HCT116 (cell line): ENCODE measurements around the gene UBXN11. TPM values are rescaled to one million over a fixed set of nuclear protein-coding genes. Genes with fewer than 3 reads are reported as not detected.
A peak's percentile ranks its signal among the peaks of the same experiment; 100 is the strongest.

Source experiments
- ATAC-seq: fragments of 200-7000 bp; cut with Tn5 transposase; 2 replicates; pipeline ENCODE4 v1.9.1; 2020; ENCODE audit warnings: mild to moderate bottlenecking, moderate library complexity
- BruUV-seq: library from RNA; stranded (reverse); fragments of 400-500 nt; replicated peaks from 2 replicates; lab custom pipeline; 2021; lab: Mats Ljungman, UMichigan
- CTCF ChIA-PET: fragments of 300-600 bp; sonication (Branson Sonifier 250); formaldehyde crosslinking; loops from one replicate; lab custom pipeline; 2021; ENCODE audit warnings: antibody characterized with exemption; lab: Charles Lee
- POLR2A ChIA-PET: fragments of 300-600, 350-600 bp; sonication (Branson Sonifier 250); formaldehyde crosslinking; loops from one replicate; lab custom pipeline; 2021; ENCODE audit warnings: antibody characterized with exemption; lab: Charles Lee
- RAD21 ChIA-PET, 2 experiments: fragments of 300-600 bp; sonication (Branson Sonifier 250); formaldehyde crosslinking; loops; one replicate each; lab custom pipeline; 2023; ENCODE audit warnings: low total read pairs in 2 of 2; ENCODE audit not compliant: uncharacterized antibody in 2 of 2, unreplicated experiment in 2 of 2, low non-redundant PET in 1 of 2; lab: Charles Lee
- DNase-seq: peaks from one replicate; pipeline ENCODE4 v3.0.0-alpha.2; 2010; ENCODE audit warnings: low read depth, low spot score
- H2AFZ ChIP-seq: fragments of 200-600 bp; shearing (Covaris generic), sonication (generic); 2 replicates; pipeline ENCODE4 v1.6.1; 2017; ENCODE audit warnings: low read depth, mixed run types, mixed read lengths, antibody characterized with exemption, low read length; ENCODE audit not compliant: poor library complexity, severe bottlenecking
- H3K27ac ChIP-seq: 2 replicates; pipeline ENCODE4 v1.5.1; 2012; ENCODE audit warnings: low read depth, low read length
- H3K27me3 ChIP-seq: fragments of 200-600 bp; sonication (generic); 2 replicates; pipeline ENCODE4 v1.6.1; 2016; ENCODE audit warnings: mixed run types, low read length, mixed read lengths; ENCODE audit not compliant: insufficient read depth
- H3K36me3 ChIP-seq, 2 experiments: fragments of 200-500 bp in 1 of 2; fragments of 200-600 bp in 1 of 2; sonication (Bioruptor generic) in 1 of 2; sonication (generic) in 1 of 2; 2 replicates each; pipeline versions ENCODE4 v1.5.1 to v1.6.1; 2014 to 2016; ENCODE audit warnings: low read length in 2 of 2, inconsistent platforms in 1 of 2, mixed read lengths in 1 of 2, mixed run types in 1 of 2; ENCODE audit not compliant: insufficient read depth in 2 of 2, control insufficient read depth in 1 of 2
- H3K4me1 ChIP-seq, 2 experiments: fragments of 200-600 bp in 1 of 2; sonication (generic) in 1 of 2; 2 replicates each; pipeline versions ENCODE4 v1.5.1 to v1.6.1; 2012 to 2017; ENCODE audit warnings: low read length in 2 of 2, inconsistent platforms in 1 of 2, mild to moderate bottlenecking in 1 of 2, mixed read lengths in 1 of 2, mixed run types in 1 of 2, moderate library complexity in 1 of 2; ENCODE audit not compliant: insufficient read depth in 2 of 2, control insufficient read depth in 1 of 2
- H3K4me2 ChIP-seq: fragments of 200-600 bp; sonication (generic); 2 replicates; pipeline ENCODE4 v1.6.1; 2017; ENCODE audit warnings: mixed run types, low read length, mixed read lengths
- H3K4me3 ChIP-seq, 2 experiments: fragments of 200-600 bp in 1 of 2; sonication (generic) in 1 of 2; replicated peaks in 1 of 2; 2 replicates each; pipeline ENCODE4 v1.5.1; 2011 to 2016; ENCODE audit warnings: low read length in 2 of 2, control low read depth in 1 of 2, low read depth in 1 of 2, mild to moderate bottlenecking in 1 of 2, mixed read lengths in 1 of 2, mixed run types in 1 of 2
- H3K79me2 ChIP-seq: fragments of 200-600 bp; sonication (generic); 2 replicates; pipeline ENCODE4 v1.6.1; 2017; ENCODE audit warnings: mild to moderate bottlenecking, mixed run types, low read length, moderate library complexity, mixed read lengths; ENCODE audit not compliant: insufficient read depth
- H3K9ac ChIP-seq: fragments of 200-600 bp; sonication (generic); 2 replicates; pipeline ENCODE4 v1.6.1; 2016; ENCODE audit warnings: low read length, mixed read lengths
- H3K9me2 ChIP-seq: fragments of 200-600 bp; sonication (generic), shearing (Covaris generic); 2 replicates; pipeline ENCODE4 v1.6.1; 2017; ENCODE audit warnings: mixed run types, mild to moderate bottlenecking, moderate library complexity; ENCODE audit not compliant: insufficient read depth
- H3K9me3 ChIP-seq, 2 experiments: fragments of 200-500 bp in 1 of 2; fragments of 200-600 bp in 1 of 2; sonication (Bioruptor generic) in 1 of 2; sonication (generic) in 1 of 2; 2 replicates each; pipeline ENCODE4 v1.6.1; 2014 to 2017; ENCODE audit warnings: low read length in 2 of 2, mixed read lengths in 2 of 2, inconsistent platforms in 1 of 2, low read depth in 1 of 2, mild to moderate bottlenecking in 1 of 2, mixed run types in 1 of 2, moderate library complexity in 1 of 2; ENCODE audit not compliant: control insufficient read depth in 1 of 2, insufficient read depth in 1 of 2
- H4K20me1 ChIP-seq: fragments of 200-600 bp; sonication (generic), shearing (Covaris generic); 2 replicates; pipeline ENCODE4 v1.6.1; 2017; ENCODE audit warnings: mixed run types, mild to moderate bottlenecking, moderate library complexity; ENCODE audit not compliant: insufficient read depth
- ATF3 ChIP-seq: IDR thresholded peaks from 2 replicates; pipeline ENCODE4 v1.6.1; 2012
- CBX3 ChIP-seq: IDR thresholded peaks from 2 replicates; pipeline ENCODE4 v1.6.1; 2012; ENCODE audit warnings: low read depth
- CEBPB ChIP-seq: IDR thresholded peaks from 2 replicates; pipeline ENCODE4 v1.6.1; 2012; ENCODE audit warnings: low read depth
- CTCF ChIP-seq, 3 experiments: fragments of 200-600 bp in 1 of 3; sonication (generic) in 1 of 3; IDR thresholded peaks in 2 of 3; conservative IDR thresholded peaks in 1 of 3; 2 replicates each; pipeline ENCODE4 v1.5.1; 2012 to 2017; ENCODE audit warnings: low read depth in 2 of 3, low read length in 2 of 3, antibody characterized with exemption in 1 of 3, borderline replicate concordance in 1 of 3, control low read depth in 1 of 3, mild to moderate bottlenecking in 1 of 3, mixed read lengths in 1 of 3, mixed run types in 1 of 3, moderate library complexity in 1 of 3; ENCODE audit not compliant: insufficient read depth in 1 of 3
- EGR1 ChIP-seq: IDR thresholded peaks from 2 replicates; pipeline ENCODE4 v1.6.1; 2012; ENCODE audit warnings: low read depth
- ELF1 ChIP-seq: IDR thresholded peaks from 2 replicates; pipeline ENCODE4 v1.6.1; 2012; ENCODE audit warnings: low read depth, borderline replicate concordance
- EZH2 ChIP-seq: fragments of 200-600 bp; sonication (generic); IDR thresholded peaks from 2 replicates; pipeline ENCODE4 v1.6.1; 2017; ENCODE audit warnings: antibody characterized with exemption, mixed run types
- EZH2phosphoT487 ChIP-seq: fragments of 200-600 bp; IDR thresholded peaks from 2 replicates; pipeline ENCODE4 v1.6.1; 2018; ENCODE audit warnings: antibody characterized with exemption, borderline replicate concordance
- FOSL1 ChIP-seq: IDR thresholded peaks from 2 replicates; pipeline ENCODE4 v1.6.1; 2012; ENCODE audit warnings: low read depth
- MAX ChIP-seq: IDR thresholded peaks from 2 replicates; pipeline ENCODE4 v1.6.1; 2012
- RAD21 ChIP-seq: IDR thresholded peaks from 2 replicates; pipeline ENCODE4 v1.6.1; 2012; ENCODE audit warnings: low read depth, mild to moderate bottlenecking
- SIN3A ChIP-seq: IDR thresholded peaks from 2 replicates; pipeline ENCODE4 v1.6.1; 2012; ENCODE audit warnings: low read depth
- SP1 ChIP-seq: IDR thresholded peaks from 2 replicates; pipeline ENCODE4 v1.6.1; 2012; ENCODE audit warnings: low read depth
- TCF7L2 ChIP-seq: IDR thresholded peaks from 2 replicates; pipeline ENCODE4 v1.7.0; 2011; ENCODE audit warnings: borderline replicate concordance, inconsistent platforms; ENCODE audit not compliant: insufficient read depth, insufficient read length; ENCODE audit errors: extremely low read depth
- YY1 ChIP-seq: IDR thresholded peaks from 2 replicates; pipeline ENCODE4 v1.6.1; 2011; ENCODE audit warnings: low read length, low read depth, moderate library complexity, mild to moderate bottlenecking; ENCODE audit not compliant: insufficient replicate concordance; ENCODE audit errors: extremely low read depth
- ZBTB33 ChIP-seq: IDR thresholded peaks from 2 replicates; pipeline ENCODE4 v1.6.1; 2011; ENCODE audit warnings: mild to moderate bottlenecking, low read length, moderate library complexity; ENCODE audit not compliant: insufficient replicate concordance; ENCODE audit errors: extremely low read depth
- ZFX ChIP-seq: fragments of 450-650 bp; IDR thresholded peaks from 2 replicates; pipeline ENCODE4 v1.6.1; 2017
- ZNF274 ChIP-seq: fragments of 200-500 bp; sonication (Bioruptor generic); IDR thresholded peaks from 2 replicates; pipeline ENCODE4 v1.6.1; 2014; ENCODE audit warnings: mild to moderate bottlenecking, low read depth, low read length, inconsistent platforms
- intact Hi-C: fragments of 100-400 bp; cut with micrococcal nuclease; formaldehyde crosslinking; loops from 2 replicates; pipeline ENCODE4 v1.10.0; 2022
- total RNA-seq: library from RNA; stranded (reverse); gene quantifications from one replicate; pipeline ENCODE4 v1.2.1, GENCODE V29; 2021; ENCODE audit not compliant: unreplicated experiment

UBXN11 gene
- total RNA-seq, 1 experiment from 2014 or later = 19.3 TPM

GRCh38 chr1:26274801-26275425 lies 31.5 kb downstream of the UBXN11 start:
- Histone ChIP-seq H3K79me2 (peaks cover 4% of the 10 kb centered on the region; the same call in 1 of the 2 replicates), H3K9ac (no peak overlapping the region), H3K27ac (peak overlapping the region; percentile 60; the same call in 1 of the 2 replicates), H3K4me2 (peak overlapping the region; percentile 59; the same call in 1 of the 2 replicates), H4K20me1 (no peaks in the 10 kb centered on the region), H3K9me3 (no peaks in the 10 kb centered on the region), H2AFZ (no peak overlapping the region), H3K4me3 (no peak overlapping the region), H3K36me3 (peaks cover 40 to 60% of the 10 kb centered on the region in 2 experiments), H3K4me1 (peaks cover 27 to 57% of the 10 kb centered on the region in 2 experiments), H3K27me3 (no peaks in the 10 kb centered on the region), H3K9me2 (no peaks in the 10 kb centered on the region)
- BruUV-seq = no TSS peak
- TF ChIP-seq ATF3 = no peak
- no peak for TF ChIP-seq MAX
- no peak for TF ChIP-seq CEBPB
- TF ChIP-seq SP1 = no peak
- no peak for TF ChIP-seq YY1
- TF ChIP-seq ZFX = no peak
- TF ChIP-seq SIN3A = no peak
- TF ChIP-seq FOSL1 = no peak
- no peak for TF ChIP-seq EGR1
- TF ChIP-seq CTCF (IDR thresholded peaks at IDR 0.05 in 2 of 3, conservative IDR thresholded peaks at IDR 0.05 in 1 of 3; ENCODE audit: borderline replicate concordance in 1 of 3, insufficient read depth in 1 of 3, low read depth in 2 of 3, low read length in 2 of 3) = no peak
- no peak for TF ChIP-seq EZH2phosphoT487
- TF ChIP-seq ZBTB33 = no peak
- no peak for TF ChIP-seq ELF1
- TF ChIP-seq ZNF274 = no peak
- no peak for TF ChIP-seq EZH2
- no peak for TF ChIP-seq TCF7L2
- no peak for TF ChIP-seq CBX3
- TF ChIP-seq RAD21 = no peak
- POLR2A ChIA-PET = no interaction called here
- DNase-seq (no peak), ATAC-seq (no peak)
- RAD21 ChIA-PET = interaction anchor here (1.1 kb wide), 2 partner anchors 142 kb away, joined by 3 to 4 read pairs; no protein-coding TSS in a partner anchor
- CTCF ChIA-PET = interaction anchor here (0.7 to 3.9 kb wide), 13 partner anchors 10 to 239 kb away, joined by 3 to 47 read pairs (median 5); partner anchors contain the start of gene CEP85
- intact Hi-C loops = loop anchor here (1.0 to 5.0 kb wide), 3 partner anchors 46 to 238 kb away; no protein-coding TSS in a partner anchor
